Measurements from ENCODE around the gene ADARB1. TPM values are rescaled to one million over a fixed set of nuclear protein-coding genes. Genes with fewer than 3 reads are reported as not detected.

Gene ADARB1
- total RNA-seq, 2 experiments from 2014 or later = 6.6 to 20.5 TPM

GRCh38 chr21:45256021-45256911, 181.9 kb downstream of the ADARB1 start:
- Histone ChIP-seq H3K36me3 (ENCODE audit: insufficient read depth, low read length) (no peaks in the 10 kb centered on the region), H3K4me1 (ENCODE audit: insufficient read depth, low read length, poor library complexity, severe bottlenecking) (peaks cover 7% of the 10 kb centered on the region), H3K27ac (ENCODE audit: low read depth, low read length, poor library complexity, severe bottlenecking) (no peak overlapping the region), H3K79me2 (ENCODE audit: insufficient read depth, low read depth, low read length) (no peaks in the 10 kb centered on the region), H2AFZ (ENCODE audit: low read length) (no peak overlapping the region), H3K4me3 (ENCODE audit: low read depth, low read length, poor library complexity, severe bottlenecking) (no peak overlapping the region), H4K20me1 (ENCODE audit: insufficient read depth, low read length) (no peaks in the 10 kb centered on the region), H3K9me3 (ENCODE audit: low read length) (no peaks in the 10 kb centered on the region), H3K9me2 (ENCODE audit: insufficient read depth, low read length) (no peaks in the 10 kb centered on the region), H3K4me2 (ENCODE audit: low read length) (no peak overlapping the region)
- intact Hi-C loops (cut with micrococcal nuclease; ENCODE audit: unreplicated experiment) = no loop called here
- BruUV-seq (replicated peaks) = no TSS peak
- DNase-seq (ENCODE audit: low spot score) = no peak
- TF ChIP-seq EZH2phosphoT487 (IDR thresholded peaks at IDR 0.05; ENCODE audit: borderline replicate concordance, low read depth, low read length) (no peak), CTCF (conservative IDR thresholded peaks at IDR 0.05; ENCODE audit: low read length) (no peak)
- POLR2A ChIA-PET = no interaction called here
- CTCF ChIA-PET (ENCODE audit: unreplicated experiment) = no interaction called here

GRCh38 chr21:45256912-45257672, 182.7 kb downstream of the ADARB1 start:
- CTCF ChIA-PET (ENCODE audit: unreplicated experiment) = no interaction called here
- no peak for TF ChIP-seq EZH2phosphoT487 (IDR thresholded peaks at IDR 0.05; ENCODE audit: borderline replicate concordance, low read depth, low read length)
- no peak for TF ChIP-seq CTCF (conservative IDR thresholded peaks at IDR 0.05; ENCODE audit: low read length)
- Histone ChIP-seq H3K9me3 (ENCODE audit: low read length) (no peaks in the 10 kb centered on the region), H3K79me2 (ENCODE audit: insufficient read depth, low read depth, low read length) (no peaks in the 10 kb centered on the region), H3K9me2 (ENCODE audit: insufficient read depth, low read length) (no peaks in the 10 kb centered on the region), H3K4me2 (ENCODE audit: low read length) (no peak overlapping the region), H2AFZ (ENCODE audit: low read length) (no peak overlapping the region), H4K20me1 (ENCODE audit: insufficient read depth, low read length) (no peaks in the 10 kb centered on the region), H3K4me3 (ENCODE audit: low read depth, low read length, poor library complexity, severe bottlenecking) (no peak overlapping the region), H3K4me1 (ENCODE audit: insufficient read depth, low read length, poor library complexity, severe bottlenecking) (peaks cover 7% of the 10 kb centered on the region), H3K36me3 (ENCODE audit: insufficient read depth, low read length) (no peaks in the 10 kb centered on the region), H3K27ac (ENCODE audit: low read depth, low read length, poor library complexity, severe bottlenecking) (no peak overlapping the region)
- POLR2A ChIA-PET = interaction anchor here (0.7 kb wide), 1 partner anchor 1248 kb away, joined by 3 read pairs; no protein-coding TSS in a partner anchor
- no TSS peak for BruUV-seq (replicated peaks)
- no peak for DNase-seq (ENCODE audit: low spot score)
- intact Hi-C loops (cut with micrococcal nuclease; ENCODE audit: unreplicated experiment) = no loop called here

Measured in OCI-LY7 (cell line).